GM23338 (cell line): ENCODE measurements around the gene PRUNE1. TPM values are rescaled to one million over a fixed set of nuclear protein-coding genes. Genes with fewer than 3 reads are reported as not detected.

Source experiments
- ATAC-seq: fragments of 200-7000 bp; cut with Tn5 transposase; 3 replicates; pipeline ENCODE4 v1.9.1; 2020
- DNase-seq: peaks from one replicate; pipeline ENCODE4 v3.0.0-alpha.2; 2015; ENCODE audit warnings: low spot score
- H2AFZ ChIP-seq: fragments of 200-600 bp; sonication (generic); 2 replicates; pipeline ENCODE4 v1.8.0; 2016; ENCODE audit warnings: antibody characterized with exemption, mild to moderate bottlenecking, moderate library complexity
- H3F3A ChIP-seq: fragments of 200-600 bp; sonication (generic); replicated peaks from 2 replicates; pipeline ENCODE4 v1.8.0; 2017; ENCODE audit warnings: antibody characterized with exemption, mixed run types, low read depth
- H3K27ac ChIP-seq: fragments of 200-600 bp; sonication (generic); 2 replicates; pipeline ENCODE4 v1.6.1; 2016; ENCODE audit warnings: low read depth
- H3K27me3 ChIP-seq: fragments of 200-600 bp; sonication (generic); 2 replicates; pipeline ENCODE4 v1.8.0; 2016; ENCODE audit warnings: mild to moderate bottlenecking, mixed run types, moderate library complexity; ENCODE audit not compliant: insufficient read depth
- H3K36me3 ChIP-seq: fragments of 200-600 bp; sonication (generic); 2 replicates; pipeline ENCODE4 v1.8.0; 2016; ENCODE audit warnings: mild to moderate bottlenecking; ENCODE audit not compliant: insufficient read depth
- H3K4me1 ChIP-seq: fragments of 200-600 bp; sonication (generic); 2 replicates; pipeline ENCODE4 v1.8.0; 2016; ENCODE audit warnings: mild to moderate bottlenecking, moderate library complexity; ENCODE audit not compliant: insufficient read depth
- H3K4me2 ChIP-seq: fragments of 200-600 bp; sonication (generic); 2 replicates; pipeline ENCODE4 v1.7.1; 2017; ENCODE audit warnings: mixed run types
- H3K4me3 ChIP-seq: fragments of 200-600 bp; sonication (generic); 2 replicates; pipeline ENCODE4 v1.6.1; 2016; ENCODE audit warnings: mixed run types
- H3K79me2 ChIP-seq: fragments of 200-600 bp; sonication (generic); replicated peaks from 2 replicates; pipeline ENCODE4 v1.8.0; 2017; ENCODE audit warnings: mild to moderate bottlenecking; ENCODE audit not compliant: insufficient read depth
- H3K9me2 ChIP-seq: fragments of 200-600 bp; sonication (generic); 2 replicates; pipeline ENCODE4 v1.8.0; 2017; ENCODE audit not compliant: insufficient read depth
- H4K20me1 ChIP-seq: fragments of 200-600 bp; sonication (generic); replicated peaks from 2 replicates; pipeline ENCODE4 v1.8.0; 2017; ENCODE audit warnings: mild to moderate bottlenecking; ENCODE audit not compliant: insufficient read depth
- H3K27ac Mint-ChIP-seq: 2 replicates; pipeline ENCODE4 v1.8.0; 2020; ENCODE audit warnings: inconsistent platforms, mild to moderate bottlenecking, moderate library complexity, mixed read lengths
- H3K27me3 Mint-ChIP-seq: 3 replicates; pipeline ENCODE4 v1.8.0; 2022; ENCODE audit warnings: low read depth, mild to moderate bottlenecking, moderate library complexity, mixed read lengths, inconsistent platforms; ENCODE audit not compliant: insufficient read depth, poor library complexity
- H3K36me3 Mint-ChIP-seq: 3 replicates; pipeline ENCODE4 v1.8.0; 2021; ENCODE audit warnings: low read depth, mild to moderate bottlenecking, inconsistent platforms, moderate library complexity, mixed read lengths
- H3K4me1 Mint-ChIP-seq: 3 replicates; pipeline ENCODE4 v1.8.0; 2020; ENCODE audit warnings: mild to moderate bottlenecking, inconsistent platforms, mixed read lengths
- H3K4me3 Mint-ChIP-seq: 3 replicates; pipeline ENCODE4 v1.8.0; 2021; ENCODE audit warnings: moderate library complexity, mild to moderate bottlenecking, inconsistent platforms, mixed read lengths
- H3K9me3 Mint-ChIP-seq: 3 replicates; pipeline ENCODE4 v1.8.0; 2020; ENCODE audit warnings: moderate library complexity, mild to moderate bottlenecking, inconsistent platforms, mixed read lengths
- CREB1 ChIP-seq: fragments of 250-450 bp; sonication (Bioruptor Pico); IDR thresholded peaks from 2 replicates; pipeline ENCODE4 v1.5.0; 2020; ENCODE audit warnings: low read depth, mild to moderate bottlenecking, moderate library complexity
- CTCF ChIP-seq, 2 experiments: fragments of 200-600 bp in 1 of 2; sonication (generic) in 1 of 2; conservative IDR thresholded peaks; 2 replicates each; pipeline versions ENCODE4 v1.5.1 to v1.6.1; 2016 to 2017; ENCODE audit warnings: antibody characterized with exemption in 2 of 2, low read depth in 2 of 2, mild to moderate bottlenecking in 2 of 2, moderate library complexity in 1 of 2
- ETS1 ChIP-seq: IDR thresholded peaks from 2 replicates; pipeline ENCODE4 v1.6.1; 2016; ENCODE audit warnings: antibody characterized with exemption
- EZH2 ChIP-seq: fragments of 200-600 bp; sonication (generic); IDR thresholded peaks from one replicate; pipeline ENCODE4 v1.8.0; 2017; ENCODE audit warnings: antibody characterized with exemption, mild to moderate bottlenecking, low read depth; ENCODE audit not compliant: unreplicated experiment
- EZH2phosphoT487 ChIP-seq: fragments of 200-600 bp; sonication (generic); IDR thresholded peaks from one replicate; pipeline ENCODE4 v1.8.1; 2018; ENCODE audit warnings: antibody characterized with exemption; ENCODE audit not compliant: unreplicated experiment
- JUNB ChIP-seq: IDR thresholded peaks from one replicate; pipeline ENCODE4 v1.6.1; 2016; ENCODE audit warnings: antibody characterized with exemption; ENCODE audit not compliant: unreplicated experiment
- NANOG ChIP-seq: IDR thresholded peaks from 2 replicates; pipeline ENCODE4 v1.6.1; 2016; ENCODE audit warnings: antibody characterized with exemption, borderline replicate concordance
- POLR2AphosphoS5 ChIP-seq: IDR thresholded peaks from 2 replicates; pipeline ENCODE4 v1.6.1; 2016; ENCODE audit warnings: antibody characterized with exemption, low read depth
- REST ChIP-seq: IDR thresholded peaks from one replicate; pipeline ENCODE4 v1.6.1; 2018; ENCODE audit warnings: antibody characterized with exemption; ENCODE audit not compliant: unreplicated experiment
- STAT1 ChIP-seq: IDR thresholded peaks from one replicate; pipeline ENCODE4 v1.6.1; 2016; ENCODE audit warnings: antibody characterized with exemption; ENCODE audit not compliant: unreplicated experiment
- ZNF114 ChIP-seq: fragments of 250-450 bp; sonication (Bioruptor Pico); IDR thresholded peaks from 2 replicates; pipeline ENCODE4 v1.5.0; 2020; ENCODE audit warnings: mild to moderate bottlenecking, moderate library complexity
- ZNF331 ChIP-seq: fragments of 250-450 bp; sonication (Bioruptor Pico); IDR thresholded peaks from 2 replicates; pipeline ENCODE4 v1.5.0; 2020; ENCODE audit warnings: low read depth, mild to moderate bottlenecking, moderate library complexity
- ZNF462 ChIP-seq: fragments of 250-450 bp; sonication (Bioruptor Pico); IDR thresholded peaks from 2 replicates; pipeline ENCODE4 v1.5.0; 2020; ENCODE audit warnings: mild to moderate bottlenecking, moderate library complexity
- polyA plus RNA-seq: library from polyadenylated mRNA; unstranded; fragments of >200 nt; fragmentation: Nextera tagmentation; extraction: Ambion mirVana; gene quantifications from 2 replicates; pipeline ENCODE4 v1.2.1, GENCODE V29; 2016
- total RNA-seq: library from RNA; depleted of rRNA; stranded (reverse); fragments of >200 nt; shearing (Covaris generic); gene quantifications from 2 replicates; pipeline ENCODE4 v1.2.3, GENCODE V29; 2014

PRUNE1 gene
- total and polyA plus RNA-seq, 2 experiments from 2014 or later = 14.7 to 33.2 TPM

- no peaks in the 10 kb centered on the region for H3F3A ChIP-seq
- H3K27me3 ChIP-seq = no peaks in the 10 kb centered on the region
- TF ChIP-seq REST = no peak
- no peak for TF ChIP-seq JUNB
- TF ChIP-seq ETS1 = no peak
- TF ChIP-seq NANOG = no peak
- no peak for TF ChIP-seq EZH2phosphoT487
- no peak for TF ChIP-seq POLR2AphosphoS5
- no peak for TF ChIP-seq STAT1
- TF ChIP-seq CREB1 (CRISPR knock-in tag) = no peak
- no peak for TF ChIP-seq ZNF462
- TF ChIP-seq EZH2 = no peak
- no peak for TF ChIP-seq CTCF (conservative IDR thresholded peaks at IDR 0.05; ENCODE audit: low read depth in 2 of 2)
- TF ChIP-seq ZNF331 (CRISPR knock-in tag) = no peak
- TF ChIP-seq ZNF114 (CRISPR knock-in tag) = no peak
- Mint-ChIP-seq H3K4me3 (no peak overlapping the region), H3K36me3 (peaks cover 5% of the 10 kb centered on the region; the same call in 2 of the 3 replicates), H3K4me1 (peaks cover 11% of the 10 kb centered on the region), H3K27ac (no peak overlapping the region), H3K27me3 (peaks cover 12% of the 10 kb centered on the region), H3K9me3 (no peaks in the 10 kb centered on the region)
- ATAC-seq (no peak), DNase-seq (no peak)
- no peak overlapping the region for H2AFZ ChIP-seq
- no peaks in the 10 kb centered on the region for H3K9me2 ChIP-seq
- no peak overlapping the region for H3K4me3 ChIP-seq
- H3K36me3 ChIP-seq = no peaks in the 10 kb centered on the region
- no peak overlapping the region for H3K4me2 ChIP-seq
- H3K79me2 ChIP-seq = no peaks in the 10 kb centered on the region
- no peaks in the 10 kb centered on the region for H4K20me1 ChIP-seq
- peak overlapping the region; percentile 63; the same call in 1 of the 2 replicates for H3K27ac ChIP-seq
- H3K4me1 ChIP-seq = no peaks in the 10 kb centered on the region
Measured at GRCh38 chr1:150999051-150999674, 9.1 kb upstream of the PRUNE1 start.
